GM20000 (cell line): ENCODE results near the gene TSC22D4.
A peak's percentile ranks its signal among the peaks of the same experiment; 100 is the strongest.

Source experiments
- DNase-seq: peaks from one replicate; pipeline ENCODE4 v3.0.0; 2012; ENCODE audit warnings: low spot score
- TF ChIP-seq, protein P1 (sequence below): IDR thresholded peaks from 2 replicates; pipeline ENCODE4 v1.5.1; 2012; ENCODE audit warnings: mild to moderate bottlenecking, control low read depth; ENCODE audit errors: extremely low read depth, missing control alignments

The TSC22D4 gene

DNA sequence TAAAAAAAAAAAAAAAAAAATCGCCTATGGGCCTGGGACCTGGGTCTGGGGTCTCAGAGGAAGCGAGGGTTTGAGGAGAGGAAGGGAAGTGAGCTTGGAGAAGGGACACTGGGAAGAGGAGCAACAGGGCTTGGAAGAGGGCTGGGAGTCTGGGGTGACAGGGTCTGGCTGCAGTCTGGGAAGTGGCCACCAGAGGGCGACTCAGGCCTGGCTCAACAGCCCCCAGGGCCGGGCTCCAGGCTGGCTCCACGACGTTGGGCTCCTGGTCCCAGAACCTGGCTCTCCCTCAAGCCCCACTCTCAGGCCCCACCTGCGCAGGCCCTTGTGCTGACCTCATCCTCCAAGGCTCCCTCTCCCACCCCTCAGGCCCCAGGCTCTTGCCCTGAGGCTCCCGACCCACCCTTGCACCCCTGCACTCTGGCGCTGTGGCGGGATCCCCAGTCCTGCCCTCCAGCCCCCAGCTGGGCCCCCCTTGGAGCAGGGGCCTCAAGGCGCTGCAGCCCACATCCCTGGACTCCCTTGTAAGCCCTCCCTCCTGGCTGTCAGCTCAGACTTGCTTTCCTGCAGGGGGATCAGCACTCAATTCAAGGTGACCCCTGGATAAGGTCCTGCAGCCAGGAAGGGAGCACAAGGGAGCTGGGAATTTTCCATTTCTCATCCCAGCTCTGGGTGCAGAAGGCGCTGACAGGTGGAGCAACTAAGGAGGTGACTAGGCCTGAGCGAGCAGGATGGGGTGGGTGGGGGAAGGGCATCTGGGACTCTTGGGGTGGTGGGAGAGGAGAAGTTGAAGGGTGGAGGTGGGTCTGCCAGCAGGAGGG lies 9.6 kb downstream of the TSC22D4 start:
- peak; percentile 92 for DNase-seq
- TF ChIP-seq, protein P1, sequence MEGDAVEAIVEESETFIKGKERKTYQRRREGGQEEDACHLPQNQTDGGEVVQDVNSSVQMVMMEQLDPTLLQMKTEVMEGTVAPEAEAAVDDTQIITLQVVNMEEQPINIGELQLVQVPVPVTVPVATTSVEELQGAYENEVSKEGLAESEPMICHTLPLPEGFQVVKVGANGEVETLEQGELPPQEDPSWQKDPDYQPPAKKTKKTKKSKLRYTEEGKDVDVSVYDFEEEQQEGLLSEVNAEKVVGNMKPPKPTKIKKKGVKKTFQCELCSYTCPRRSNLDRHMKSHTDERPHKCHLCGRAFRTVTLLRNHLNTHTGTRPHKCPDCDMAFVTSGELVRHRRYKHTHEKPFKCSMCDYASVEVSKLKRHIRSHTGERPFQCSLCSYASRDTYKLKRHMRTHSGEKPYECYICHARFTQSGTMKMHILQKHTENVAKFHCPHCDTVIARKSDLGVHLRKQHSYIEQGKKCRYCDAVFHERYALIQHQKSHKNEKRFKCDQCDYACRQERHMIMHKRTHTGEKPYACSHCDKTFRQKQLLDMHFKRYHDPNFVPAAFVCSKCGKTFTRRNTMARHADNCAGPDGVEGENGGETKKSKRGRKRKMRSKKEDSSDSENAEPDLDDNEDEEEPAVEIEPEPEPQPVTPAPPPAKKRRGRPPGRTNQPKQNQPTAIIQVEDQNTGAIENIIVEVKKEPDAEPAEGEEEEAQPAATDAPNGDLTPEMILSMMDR: peak; percentile 90

DNA sequence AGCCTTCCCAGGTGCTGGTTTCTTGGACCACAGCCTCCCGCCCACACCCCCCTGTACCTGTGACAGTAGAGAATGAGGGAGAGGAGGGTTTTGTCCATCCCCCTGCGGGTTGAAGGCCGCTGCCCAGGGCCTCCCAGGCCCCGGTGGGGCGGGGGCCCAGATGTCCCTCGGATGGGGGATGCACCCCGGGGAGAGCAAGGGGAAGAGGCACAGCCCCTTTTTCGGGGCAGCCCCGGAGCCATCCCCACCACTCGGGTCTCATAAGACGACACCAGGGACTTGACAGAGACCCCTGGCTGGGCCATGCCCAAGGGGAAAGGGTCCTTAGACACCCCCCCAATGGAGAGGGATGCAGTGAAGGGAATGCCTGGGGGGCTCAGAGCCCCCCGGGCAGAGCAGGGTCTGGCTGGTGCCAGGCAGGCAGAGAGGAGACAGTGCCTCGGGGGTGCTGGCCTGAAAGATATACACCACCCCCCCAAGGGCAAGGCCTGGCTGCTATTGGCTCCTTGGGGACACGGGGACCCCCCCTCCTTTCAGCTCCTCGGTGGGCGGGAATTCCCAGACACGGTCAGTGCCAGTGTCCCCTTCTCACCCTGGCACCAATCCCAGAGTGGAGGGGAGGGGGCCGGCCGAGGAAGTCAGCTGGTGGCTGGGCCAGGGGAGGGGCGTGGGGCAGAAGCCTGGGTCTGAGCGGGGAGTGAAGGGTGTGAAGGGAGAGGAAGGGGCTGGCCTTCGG lies 11.2 kb downstream of the TSC22D4 start:
- no peak for DNase-seq
- TF ChIP-seq, protein P1: no peak

DNA sequence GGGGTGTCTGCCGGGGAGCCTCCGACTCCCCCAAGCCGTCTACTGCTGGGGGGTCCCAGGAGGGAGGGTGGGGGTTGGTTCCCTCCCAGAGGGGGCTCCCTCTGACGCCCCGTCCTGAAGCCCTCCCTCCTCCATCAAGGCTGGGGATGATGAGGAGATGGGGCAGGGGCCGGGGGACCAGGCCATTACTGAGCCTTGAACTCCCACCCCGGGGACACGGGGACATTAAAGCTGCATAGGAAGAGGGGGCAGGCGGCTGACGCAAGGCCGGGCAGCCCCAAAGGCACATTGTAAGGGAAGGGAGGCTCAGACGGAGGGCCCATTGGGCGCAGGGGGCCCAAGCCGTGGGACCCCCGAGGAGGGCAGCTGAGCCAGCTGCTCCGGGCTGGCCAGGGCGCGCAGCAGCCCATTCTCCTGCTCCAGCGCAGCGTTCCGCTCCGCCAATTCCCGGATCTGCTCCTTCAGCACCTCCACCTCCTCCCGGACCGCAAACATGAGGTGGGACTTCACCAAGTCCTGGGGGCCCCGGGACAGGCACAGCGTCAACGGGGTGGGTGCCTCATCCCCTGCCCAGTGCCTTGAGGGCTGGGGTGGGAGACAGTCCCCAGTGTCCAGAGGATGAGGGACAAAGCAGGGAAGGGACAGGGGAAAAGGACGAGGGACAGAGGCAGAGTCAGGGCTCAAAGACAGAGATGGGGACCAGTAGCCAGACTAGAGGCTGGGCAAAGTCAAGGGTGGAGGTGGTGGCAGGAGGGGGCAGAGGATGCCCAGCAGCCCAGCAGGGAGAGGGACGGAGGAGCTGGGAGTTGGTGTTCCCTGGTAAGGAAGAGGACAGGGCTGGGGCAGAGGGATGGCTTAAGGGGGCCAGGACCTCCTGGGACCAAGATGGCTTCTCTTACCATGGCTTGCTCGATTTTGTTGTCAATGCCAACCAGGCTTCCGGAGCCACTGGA lies 12.1 kb downstream of the TSC22D4 start:
- TF ChIP-seq, protein P1: no peak

DNA sequence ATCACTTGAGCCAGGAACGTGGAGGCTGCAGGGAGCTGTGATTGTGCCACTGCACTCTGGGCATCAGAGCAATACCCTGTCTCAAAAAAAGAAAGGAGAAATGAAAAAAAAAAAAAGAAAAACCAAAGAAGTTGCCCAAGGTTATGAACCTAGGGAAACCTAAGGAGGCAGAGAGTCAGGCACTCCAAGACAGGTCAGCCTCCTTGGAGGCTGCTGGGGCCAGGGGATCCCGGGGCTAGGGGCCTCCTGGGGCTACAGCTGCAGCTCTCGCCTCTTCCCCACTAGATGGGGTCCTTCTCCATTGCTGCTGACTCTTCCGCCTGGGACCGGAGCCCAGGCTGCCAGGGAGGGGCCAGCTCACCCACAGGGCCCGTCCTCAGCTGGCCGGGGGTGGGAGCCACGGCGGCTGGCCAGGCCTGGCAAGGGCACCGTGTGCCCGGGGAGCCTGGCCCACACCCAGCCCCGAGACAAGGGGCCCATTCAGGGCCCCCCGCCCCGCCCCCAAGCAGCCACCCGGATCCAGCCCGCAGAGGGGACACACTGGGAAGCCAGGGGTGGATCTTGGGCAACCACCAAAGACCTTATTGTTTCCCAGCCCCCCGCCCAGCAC lies 13.2 kb downstream of the TSC22D4 start:
- peak; percentile 61 for DNase-seq

More for the DNA sequence above, 12.1 kb downstream of the TSC22D4 start:
- DNase-seq: no peak

DNA sequence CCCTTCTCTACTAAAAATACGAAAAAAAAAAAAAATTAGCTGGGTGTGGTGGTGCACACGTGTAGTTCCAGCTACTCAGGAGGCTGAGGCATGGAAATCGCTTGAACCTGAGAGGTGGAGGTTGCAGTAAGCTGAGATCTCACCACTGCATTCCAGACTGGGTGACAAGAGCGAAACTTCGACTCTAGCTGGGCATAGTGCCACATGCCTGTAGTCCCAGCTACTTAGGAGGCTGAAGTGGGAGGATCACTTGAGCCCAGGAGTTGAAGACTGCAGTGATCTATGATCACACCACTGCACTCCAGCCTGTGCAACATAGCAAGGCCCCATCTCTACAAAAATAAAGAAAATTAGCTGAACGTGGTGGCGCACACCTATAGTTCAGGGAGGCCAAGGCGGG lies 13.7 kb downstream of the TSC22D4 start:
- TF ChIP-seq, protein P1: no peak
- DNase-seq: no peak

More for the DNA sequence above, 13.2 kb downstream of the TSC22D4 start:
- TF ChIP-seq, protein P1: no peak

DNA sequence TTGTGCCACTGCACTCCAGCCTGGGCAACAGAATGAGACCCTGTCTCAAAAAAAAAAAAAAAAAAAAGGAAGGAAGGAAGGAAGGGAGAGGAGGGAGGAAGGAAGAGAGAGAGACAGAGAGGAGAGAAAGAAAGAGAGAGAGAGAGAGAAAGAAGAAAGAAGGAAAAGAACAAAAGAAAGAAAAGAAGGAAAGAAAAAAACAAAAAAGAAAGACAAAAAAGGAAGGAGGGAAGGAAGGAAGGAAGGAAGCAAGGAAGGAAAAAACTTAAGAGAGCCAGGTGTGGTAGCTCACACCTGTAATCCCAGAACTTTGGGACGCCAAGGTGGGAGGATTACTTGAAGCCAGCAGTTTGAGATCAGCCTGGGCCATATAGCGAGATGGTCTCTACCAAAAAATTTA lies 14.2 kb downstream of the TSC22D4 start:
- TF ChIP-seq, protein P1: no peak
- DNase-seq: no peak
